Gastrocnemius medialis (tissue), 4 donors: ENCODE measurements around the gene IL1F10.

Experiments
- POLR2A ChIP-seq, 2 donors: fragments of 450-650 bp; IDR thresholded peaks; one replicate each; pipeline ENCODE4 v1.6.1; 2017; ENCODE audit warnings: antibody characterized with exemption in 2 of 2, mild to moderate bottlenecking in 2 of 2, moderate library complexity in 2 of 2
- TF ChIP-seq, protein P1 (sequence below), 5 experiments: fragments of 450-650 bp in 3 of 5; fragments of 200-600 bp in 2 of 5; sonication (generic) in 2 of 5; IDR thresholded peaks in 4 of 5; conservative IDR thresholded peaks in 1 of 5; 1 replicate in 4 of 5; 2 replicates in 1 of 5; pipeline ENCODE4 v1.5.1; 2016 to 2019; ENCODE audit warnings: antibody characterized with exemption in 5 of 5, mild to moderate bottlenecking in 3 of 5, moderate library complexity in 3 of 5

DNA sequence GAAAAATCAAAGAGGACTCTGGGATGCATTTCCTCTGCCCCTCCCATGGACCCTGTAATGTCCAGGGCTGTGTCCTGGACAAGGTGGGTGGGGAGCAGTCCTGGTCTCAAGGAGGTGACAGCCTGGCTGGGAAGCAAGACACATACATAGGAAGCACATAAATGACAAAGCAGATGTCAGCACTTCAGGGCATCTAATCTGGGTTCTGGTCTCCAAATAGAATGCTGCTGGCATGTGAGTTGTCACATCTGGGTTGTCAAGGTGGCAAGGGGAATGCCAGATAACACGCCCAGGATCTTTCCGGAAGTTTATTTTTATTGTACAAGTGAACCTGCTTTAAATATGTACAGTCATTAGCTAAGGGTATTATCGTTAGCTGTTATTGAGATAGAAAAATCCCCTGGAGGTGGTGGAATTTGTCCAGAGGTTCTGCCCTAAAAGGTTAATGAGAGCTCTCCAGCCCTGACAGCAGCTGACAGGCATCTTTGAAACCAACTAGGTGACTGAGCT, 5.6 kb downstream of the IL1F10 start:
- TF ChIP-seq, protein P1, sequence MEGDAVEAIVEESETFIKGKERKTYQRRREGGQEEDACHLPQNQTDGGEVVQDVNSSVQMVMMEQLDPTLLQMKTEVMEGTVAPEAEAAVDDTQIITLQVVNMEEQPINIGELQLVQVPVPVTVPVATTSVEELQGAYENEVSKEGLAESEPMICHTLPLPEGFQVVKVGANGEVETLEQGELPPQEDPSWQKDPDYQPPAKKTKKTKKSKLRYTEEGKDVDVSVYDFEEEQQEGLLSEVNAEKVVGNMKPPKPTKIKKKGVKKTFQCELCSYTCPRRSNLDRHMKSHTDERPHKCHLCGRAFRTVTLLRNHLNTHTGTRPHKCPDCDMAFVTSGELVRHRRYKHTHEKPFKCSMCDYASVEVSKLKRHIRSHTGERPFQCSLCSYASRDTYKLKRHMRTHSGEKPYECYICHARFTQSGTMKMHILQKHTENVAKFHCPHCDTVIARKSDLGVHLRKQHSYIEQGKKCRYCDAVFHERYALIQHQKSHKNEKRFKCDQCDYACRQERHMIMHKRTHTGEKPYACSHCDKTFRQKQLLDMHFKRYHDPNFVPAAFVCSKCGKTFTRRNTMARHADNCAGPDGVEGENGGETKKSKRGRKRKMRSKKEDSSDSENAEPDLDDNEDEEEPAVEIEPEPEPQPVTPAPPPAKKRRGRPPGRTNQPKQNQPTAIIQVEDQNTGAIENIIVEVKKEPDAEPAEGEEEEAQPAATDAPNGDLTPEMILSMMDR (IDR thresholded peaks at IDR 0.05 in 4 of 5, conservative IDR thresholded peaks at IDR 0.05 in 1 of 5) = no peak
- no peak for TF ChIP-seq POLR2A (IDR thresholded peaks at IDR 0.05)
